ENCODE measurements around the gene FGR.

The FGR gene

DNA sequence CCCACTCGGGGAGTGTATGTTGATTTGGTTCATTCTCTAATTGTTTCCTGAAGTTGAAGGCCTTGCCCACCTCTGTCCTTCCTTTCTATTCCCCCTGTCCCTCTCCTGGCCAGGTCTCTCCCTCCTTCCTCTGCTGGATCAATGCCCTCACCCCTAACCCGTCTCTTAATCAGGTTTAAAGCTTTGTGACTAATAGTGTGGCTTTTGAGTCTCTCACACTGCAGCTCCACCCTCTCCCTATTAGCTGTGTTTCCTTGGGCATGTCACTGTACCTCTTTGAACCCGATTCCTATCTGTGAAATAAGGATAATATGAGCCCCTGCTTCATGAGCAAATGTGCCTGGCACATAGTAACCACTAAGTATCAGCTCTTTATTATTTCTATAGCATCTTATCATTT is 51.5 kb downstream of the FGR start:
- TF ChIP-seq, protein P1, sequence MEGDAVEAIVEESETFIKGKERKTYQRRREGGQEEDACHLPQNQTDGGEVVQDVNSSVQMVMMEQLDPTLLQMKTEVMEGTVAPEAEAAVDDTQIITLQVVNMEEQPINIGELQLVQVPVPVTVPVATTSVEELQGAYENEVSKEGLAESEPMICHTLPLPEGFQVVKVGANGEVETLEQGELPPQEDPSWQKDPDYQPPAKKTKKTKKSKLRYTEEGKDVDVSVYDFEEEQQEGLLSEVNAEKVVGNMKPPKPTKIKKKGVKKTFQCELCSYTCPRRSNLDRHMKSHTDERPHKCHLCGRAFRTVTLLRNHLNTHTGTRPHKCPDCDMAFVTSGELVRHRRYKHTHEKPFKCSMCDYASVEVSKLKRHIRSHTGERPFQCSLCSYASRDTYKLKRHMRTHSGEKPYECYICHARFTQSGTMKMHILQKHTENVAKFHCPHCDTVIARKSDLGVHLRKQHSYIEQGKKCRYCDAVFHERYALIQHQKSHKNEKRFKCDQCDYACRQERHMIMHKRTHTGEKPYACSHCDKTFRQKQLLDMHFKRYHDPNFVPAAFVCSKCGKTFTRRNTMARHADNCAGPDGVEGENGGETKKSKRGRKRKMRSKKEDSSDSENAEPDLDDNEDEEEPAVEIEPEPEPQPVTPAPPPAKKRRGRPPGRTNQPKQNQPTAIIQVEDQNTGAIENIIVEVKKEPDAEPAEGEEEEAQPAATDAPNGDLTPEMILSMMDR (IDR thresholded peaks at IDR 0.05; ENCODE audit: insufficient read depth, low read depth, low read length, missing control alignments), result no peak
- H3K4me3 ChIP-seq (ENCODE audit: low read length), result no peak overlapping the region
- DNase-seq (ENCODE audit: low read depth), result no peak

GRCh38 chr1:27581823-27582243 is 53.2 kb downstream of the FGR start:
- H3K4me3 ChIP-seq (ENCODE audit: low read length), result no peak overlapping the region
- no peak for DNase-seq (ENCODE audit: low read depth)
- TF ChIP-seq, protein P1 (IDR thresholded peaks at IDR 0.05; ENCODE audit: insufficient read depth, low read depth, low read length, missing control alignments), result no peak

- DNase-seq (ENCODE audit: low read depth), result no peak
- H3K4me3 ChIP-seq (ENCODE audit: low read length), result no peak overlapping the region
- TF ChIP-seq, protein P1 (IDR thresholded peaks at IDR 0.05; ENCODE audit: insufficient read depth, low read depth, low read length, missing control alignments), result no peak
Observed at GRCh38 chr1:27577504-27578188, 57.3 kb downstream of the FGR start.

DNA sequence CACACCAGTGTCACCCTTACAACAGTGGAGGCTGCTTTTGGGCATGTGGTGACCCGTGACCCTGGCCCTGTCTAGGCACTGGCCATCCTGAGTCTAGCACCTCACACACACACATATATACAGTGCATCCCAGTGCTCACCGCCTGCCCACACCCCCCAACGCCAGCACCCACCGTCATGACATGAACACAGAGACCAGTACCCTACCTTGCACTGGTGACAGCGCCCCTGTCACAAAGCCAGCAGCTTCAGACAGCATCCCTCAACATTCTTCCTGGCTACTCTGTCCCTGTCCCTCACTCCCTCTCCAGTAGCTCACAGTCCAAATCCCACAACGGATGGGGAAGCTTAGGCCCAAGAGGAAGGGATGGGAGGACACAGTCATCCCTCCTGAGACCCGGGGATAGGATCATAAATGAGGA is 58.2 kb downstream of the FGR start:
- TF ChIP-seq, protein P1 (IDR thresholded peaks at IDR 0.05; ENCODE audit: insufficient read depth, low read depth, low read length, missing control alignments), result no peak

DNA sequence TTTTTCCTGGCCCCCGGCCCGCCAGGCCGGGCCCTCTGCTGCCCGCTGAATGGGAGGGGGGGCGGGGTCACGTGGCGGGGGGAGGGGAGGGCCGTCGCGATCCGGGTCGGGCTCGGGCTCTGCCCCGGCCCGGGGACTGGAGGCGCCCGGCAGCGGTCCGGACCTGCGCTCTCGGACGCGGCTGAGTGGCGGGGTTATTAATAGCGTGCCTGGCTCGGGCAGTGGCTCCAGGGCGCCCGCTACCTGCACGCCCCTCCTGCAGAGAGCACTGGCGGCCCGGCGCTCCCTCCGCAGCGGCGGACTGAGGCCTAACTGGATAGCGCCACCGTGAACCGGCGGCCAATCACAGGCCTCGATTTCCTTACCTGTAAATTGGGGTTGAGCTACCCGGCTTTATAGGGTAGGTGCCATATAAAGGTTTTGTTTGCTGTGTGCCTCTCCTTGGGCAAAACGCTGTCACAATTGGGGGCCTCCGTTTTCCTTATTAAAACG is 59.1 kb downstream of the FGR start:
- DNase-seq (ENCODE audit: low read depth), result peak; percentile 70
- peak overlapping the region; percentile 3 for H3K4me3 ChIP-seq (ENCODE audit: low read length)

More for the DNA sequence above, 58.2 kb downstream of the FGR start:
- no peak overlapping the region for H3K4me3 ChIP-seq (ENCODE audit: low read length)
- no peak for DNase-seq (ENCODE audit: low read depth)

GRCh38 chr1:27574871-27575831 is 59.8 kb downstream of the FGR start:
- no peak overlapping the region for H3K4me3 ChIP-seq (ENCODE audit: low read length)
- TF ChIP-seq, protein P1 (IDR thresholded peaks at IDR 0.05; ENCODE audit: insufficient read depth, low read depth, low read length, missing control alignments), result no peak
- peak; percentile 81 for DNase-seq (ENCODE audit: low read depth)

More for the DNA sequence above, 59.1 kb downstream of the FGR start:
- TF ChIP-seq, protein P1 (IDR thresholded peaks at IDR 0.05; ENCODE audit: insufficient read depth, low read depth, low read length, missing control alignments), result no peak

Measured in epithelial cell of esophagus (primary cell).